SK-N-DZ (cell line): ENCODE results near the gene CALN1.
"Not testable (repeated sequence)": the region's sequence is repeated elsewhere in the genome, so short reads cannot be mapped to it uniquely, and the experiment has no call there.

Experiments
- DNase-seq: peaks from one replicate; pipeline ENCODE4 v3.0.0-alpha.2; 2015; ENCODE audit warnings: low spot score

CALN1 gene

GRCh38 chr7:72268090-72268489 lies 144.0 kb downstream of the CALN1 start:
- DNase-seq = no peak

- no peak for DNase-seq
Measured at GRCh38 chr7:72267291-72267800, 144.8 kb downstream of the CALN1 start.

GRCh38 chr7:72266771-72267170 lies 145.4 kb downstream of the CALN1 start:
- no peak for DNase-seq

GRCh38 chr7:72265071-72265904 lies 146.8 kb downstream of the CALN1 start:
- no peak for DNase-seq

- no peak for DNase-seq
Measured at GRCh38 chr7:72260406-72260805, 151.7 kb downstream of the CALN1 start.

GRCh38 chr7:72258074-72258473 lies 154.1 kb downstream of the CALN1 start:
- DNase-seq = no peak

GRCh38 chr7:72254455-72254854 lies 157.7 kb downstream of the CALN1 start:
- no peak for DNase-seq

- DNase-seq = no peak
Measured at GRCh38 chr7:72249106-72249505, 163.0 kb downstream of the CALN1 start.

- no peak for DNase-seq
Measured at GRCh38 chr7:72244826-72245398, 167.2 kb downstream of the CALN1 start.

- DNase-seq = no peak
Measured at GRCh38 chr7:72243329-72243728, 168.8 kb downstream of the CALN1 start.

GRCh38 chr7:72235351-72235750 lies 176.8 kb downstream of the CALN1 start:
- no peak for DNase-seq

GRCh38 chr7:72234086-72234485 lies 178.1 kb downstream of the CALN1 start:
- DNase-seq = no peak

- DNase-seq = no peak
Measured at GRCh38 chr7:72230281-72230680, 181.9 kb downstream of the CALN1 start.

GRCh38 chr7:72223351-72223750 lies 188.8 kb downstream of the CALN1 start:
- DNase-seq = no peak

- no peak for DNase-seq
Measured at GRCh38 chr7:72222136-72222535, 190.0 kb downstream of the CALN1 start.

GRCh38 chr7:72219500-72219899 lies 192.6 kb downstream of the CALN1 start:
- DNase-seq = no peak

GRCh38 chr7:72217151-72217550 lies 195.0 kb downstream of the CALN1 start:
- no peak for DNase-seq

- DNase-seq = no peak
Measured at GRCh38 chr7:72213769-72214168, 198.4 kb downstream of the CALN1 start.

- no peak for DNase-seq
Measured at GRCh38 chr7:72213081-72213480, 199.1 kb downstream of the CALN1 start.

- no peak for DNase-seq
Measured at GRCh38 chr7:72211175-72211574, 201.0 kb downstream of the CALN1 start.

- DNase-seq = not testable (repeated sequence)
Measured at GRCh38 chr7:72209006-72209405, 203.1 kb downstream of the CALN1 start.

- DNase-seq = no peak
Measured at GRCh38 chr7:72196176-72196575, 216.0 kb downstream of the CALN1 start.

GRCh38 chr7:72190919-72191318 lies 221.2 kb downstream of the CALN1 start:
- no peak for DNase-seq
